Suprapubic skin (tissue), 4 donors: Measurements from ENCODE around the gene NBAS. TPM values are rescaled to one million over a fixed set of nuclear protein-coding genes. Genes with fewer than 3 reads are reported as not detected.

Experiments used
- DNase-seq, 2 donors: peaks; one replicate each; pipeline ENCODE4 v3.0.0-alpha.2; 2019; ENCODE audit warnings: low spot score in 2 of 2
- H3K27ac ChIP-seq: fragments of 200-600 bp; sonication (generic); one replicate; pipeline ENCODE4 v1.5.1; 2019
- H3K27me3 ChIP-seq: fragments of 200-600 bp; sonication (generic); one replicate; pipeline ENCODE4 v1.5.1; 2019
- H3K36me3 ChIP-seq: fragments of 200-600 bp; sonication (generic); one replicate; pipeline ENCODE4 v1.5.1; 2019
- H3K4me1 ChIP-seq: fragments of 200-600 bp; sonication (generic); one replicate; pipeline ENCODE4 v1.5.1; 2019
- H3K4me3 ChIP-seq: fragments of 200-600 bp; sonication (generic); one replicate; pipeline ENCODE4 v1.5.1; 2019; ENCODE audit warnings: mild to moderate bottlenecking
- H3K9me3 ChIP-seq: fragments of 200-600 bp; sonication (generic); one replicate; pipeline ENCODE4 v1.5.1; 2019
- CTCF ChIP-seq, 2 donors: fragments of 200-600 bp in 1 of 2; fragments of 450-650 bp in 1 of 2; sonication (generic) in 1 of 2; IDR thresholded peaks; one replicate each; pipeline ENCODE4 v1.5.1; 2016 to 2019; ENCODE audit warnings: antibody characterized with exemption in 2 of 2, mild to moderate bottlenecking in 1 of 2, moderate library complexity in 1 of 2
- EP300 ChIP-seq: sonication (generic); formaldehyde crosslinking; IDR thresholded peaks from one replicate; pipeline ENCODE4 v1.6.1; 2017; ENCODE audit warnings: antibody characterized with exemption
- POLR2A ChIP-seq, 2 donors: fragments of 450-650 bp; IDR thresholded peaks; one replicate each; pipeline ENCODE4 v1.6.1; 2017; ENCODE audit warnings: antibody characterized with exemption in 2 of 2, mild to moderate bottlenecking in 2 of 2, moderate library complexity in 2 of 2
- POLR2AphosphoS5 ChIP-seq, 3 donors: sonication (generic); formaldehyde crosslinking; IDR thresholded peaks; one replicate each; pipeline ENCODE4 v1.6.1; 2017; ENCODE audit warnings: antibody characterized with exemption in 3 of 3
- WGBS: methylation state at CpG from one replicate; pipeline ENCODE4 v1.1.5; 2018; 5-methylcytosine and 5-hydroxymethylcytosine counted together
- total RNA-seq, 4 donors: library from RNA; depleted of rRNA; stranded (reverse); fragments of >200 nt; gene quantifications; one replicate each; pipeline ENCODE4 v1.1.0, GENCODE V29; 2016

Gene NBAS
- total RNA-seq, 4 donors from 2014 or later, result 44.4 to 48.4 (median 45.6) TPM

- 98% methylated on average over 3 of the region's 3 CpGs for WGBS
- Histone ChIP-seq H3K27me3 (no peaks in the 10 kb centered on the region), H3K4me3 (no peak overlapping the region), H3K9me3 (no peaks in the 10 kb centered on the region), H3K4me1 (no peaks in the 10 kb centered on the region), H3K27ac (no peak overlapping the region), H3K36me3 (peaks cover 46% of the 10 kb centered on the region)
- no peak for DNase-seq
- TF ChIP-seq POLR2AphosphoS5 (IDR thresholded peaks at IDR 0.05) (no peak), POLR2A (IDR thresholded peaks at IDR 0.05) (no peak), EP300 (no peak), CTCF (IDR thresholded peaks at IDR 0.05) (no peak)
Measured at GRCh38 chr2:15481000-15481399, 80.1 kb downstream of the NBAS start.

- Histone ChIP-seq H3K36me3 (peaks cover 43% of the 10 kb centered on the region), H3K4me1 (no peaks in the 10 kb centered on the region), H3K9me3 (no peaks in the 10 kb centered on the region), H3K4me3 (no peak overlapping the region), H3K27ac (no peak overlapping the region), H3K27me3 (no peaks in the 10 kb centered on the region)
- DNase-seq, result no peak
- TF ChIP-seq EP300, result no peak
- TF ChIP-seq POLR2A (IDR thresholded peaks at IDR 0.05), result no peak
- no peak for TF ChIP-seq POLR2AphosphoS5 (IDR thresholded peaks at IDR 0.05)
- TF ChIP-seq CTCF (IDR thresholded peaks at IDR 0.05), result no peak
Measured at GRCh38 chr2:15480552-15480951, 80.6 kb downstream of the NBAS start.

- H3K9me3 ChIP-seq, result no peaks in the 10 kb centered on the region
- no peak overlapping the region for H3K27ac ChIP-seq
- TF ChIP-seq EP300 (no peak), POLR2A (IDR thresholded peaks at IDR 0.05) (no peak), POLR2AphosphoS5 (IDR thresholded peaks at IDR 0.05) (no peak), CTCF (IDR thresholded peaks at IDR 0.05) (no peak)
- H3K4me1 ChIP-seq, result no peaks in the 10 kb centered on the region
- H3K36me3 ChIP-seq, result peaks cover 57% of the 10 kb centered on the region
- H3K27me3 ChIP-seq, result no peaks in the 10 kb centered on the region
- WGBS, result 92% methylated on average over 4 of the region's 4 CpGs
- no peak overlapping the region for H3K4me3 ChIP-seq
- DNase-seq, result no peak
Measured at GRCh38 chr2:15472876-15473275, 88.3 kb downstream of the NBAS start.

- Histone ChIP-seq H3K4me3 (no peak overlapping the region), H3K9me3 (no peaks in the 10 kb centered on the region), H3K4me1 (no peaks in the 10 kb centered on the region), H3K27me3 (no peaks in the 10 kb centered on the region), H3K27ac (no peak overlapping the region), H3K36me3 (peaks cover 57% of the 10 kb centered on the region)
- TF ChIP-seq POLR2A (IDR thresholded peaks at IDR 0.05), result no peak
- no peak for TF ChIP-seq CTCF (IDR thresholded peaks at IDR 0.05)
- DNase-seq, result no peak
- WGBS, result 86% methylated on average over 3 of the region's 3 CpGs
Measured at GRCh38 chr2:15472133-15472532, 89.0 kb downstream of the NBAS start.

GRCh38 chr2:15471606-15472005, 89.5 kb downstream of the NBAS start:
- Histone ChIP-seq H3K27ac (no peak overlapping the region), H3K36me3 (peaks cover 62% of the 10 kb centered on the region), H3K4me1 (no peaks in the 10 kb centered on the region), H3K27me3 (no peaks in the 10 kb centered on the region), H3K9me3 (no peaks in the 10 kb centered on the region), H3K4me3 (no peak overlapping the region)
- TF ChIP-seq POLR2AphosphoS5 (IDR thresholded peaks at IDR 0.05) (no peak), CTCF (IDR thresholded peaks at IDR 0.05) (no peak), POLR2A (IDR thresholded peaks at IDR 0.05) (no peak), EP300 (no peak)
- no peak for DNase-seq
- WGBS, result 95% methylated on average over 2 of the region's 2 CpGs
